BLaER1 (cell line): Measurements from ENCODE around the gene INSIG1.
A peak's percentile ranks its signal among the peaks of the same experiment; 100 is the strongest.

Source experiments
- H3K27ac ChIP-seq: shearing (Covaris generic); formaldehyde crosslinking; 2 replicates; pipeline ENCODE4 v1.8.1; 2022
- H3K27me3 ChIP-seq: shearing (Covaris generic); formaldehyde crosslinking; 2 replicates; pipeline ENCODE4 v1.8.1; 2022
- H3K36me3 ChIP-seq: shearing (Covaris generic); formaldehyde crosslinking; 2 replicates; pipeline ENCODE4 v1.8.1; 2022
- H3K4me1 ChIP-seq: shearing (Covaris generic); formaldehyde crosslinking; 2 replicates; pipeline ENCODE4 v1.8.1; 2022
- H3K4me2 ChIP-seq: shearing (Covaris generic); formaldehyde crosslinking; 2 replicates; pipeline ENCODE4 v1.8.1; 2022
- H3K4me3 ChIP-seq: shearing (Covaris generic); formaldehyde crosslinking; 2 replicates; pipeline ENCODE4 v1.8.1; 2022
- H3K9ac ChIP-seq: shearing (Covaris generic); formaldehyde crosslinking; 2 replicates; pipeline ENCODE4 v1.8.1; 2022
- H3K9me3 ChIP-seq: shearing (Covaris generic); formaldehyde crosslinking; 2 replicates; pipeline ENCODE4 v1.8.1; 2022
- H4K20me1 ChIP-seq: shearing (Covaris generic); formaldehyde crosslinking; 2 replicates; pipeline ENCODE4 v1.8.1; 2022
- Cebpa-rat ChIP-seq: shearing (Covaris generic); IDR thresholded peaks from 2 replicates; pipeline ENCODE4 v1.8.1; 2022

The INSIG1 gene

DNA sequence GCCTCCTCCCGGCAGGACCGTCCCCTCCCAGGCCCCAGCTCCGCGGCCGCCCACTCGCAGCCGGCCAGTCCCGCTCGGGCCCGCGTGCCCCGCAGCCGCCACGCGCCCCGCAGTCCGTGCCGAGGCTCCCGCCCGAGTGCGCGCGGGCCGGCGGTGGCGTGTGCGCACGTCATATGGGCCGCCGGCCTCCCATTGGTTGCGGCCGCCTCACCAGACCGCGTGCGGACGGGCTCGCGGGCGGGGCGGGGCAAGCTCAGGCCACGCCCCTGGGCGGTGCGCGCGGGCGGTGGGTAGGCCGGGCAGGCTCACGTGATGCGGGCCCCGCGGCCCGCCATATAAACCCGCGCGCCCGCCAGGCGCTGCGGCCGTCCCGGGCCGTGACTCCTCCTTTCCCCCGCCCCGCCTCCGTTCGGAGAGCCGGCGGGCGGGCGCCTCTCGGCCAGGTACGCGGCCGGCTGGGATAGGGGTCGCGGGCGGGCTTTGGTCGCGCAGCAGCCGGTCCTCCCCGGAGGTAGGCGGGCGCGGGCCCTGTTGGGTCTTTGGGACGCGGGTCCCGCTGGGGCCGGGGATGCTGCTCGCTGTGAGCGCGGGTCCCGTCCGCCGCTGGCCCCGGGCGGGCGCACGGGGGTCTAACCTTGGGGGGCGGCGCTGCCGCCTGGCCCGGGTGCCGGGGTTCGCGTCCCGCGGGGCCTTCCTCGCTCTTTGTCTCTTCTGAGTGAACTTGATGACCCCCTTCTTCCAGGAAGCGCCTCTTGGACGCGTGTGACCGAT lies at the start of gene INSIG1:
TSS of gene INSIG1 (plus strand) at position 362 of the 771 bp plus-strand sequence. CDS start at position 770, 408 bp downstream.
- TF ChIP-seq Cebpa-rat: no peak
- no peaks in the 10 kb centered on the region for H3K9me3 ChIP-seq
- H3K4me2 ChIP-seq: peak within 1 kb of the TSS; percentile 91
- H3K27ac ChIP-seq: peak within 1 kb of the TSS; percentile 95
- no peaks in the 10 kb centered on the region for H3K27me3 ChIP-seq
- peak within 1 kb of the TSS; percentile 95 for H3K9ac ChIP-seq
- peaks cover 57% of the 10 kb centered on the region for H3K4me1 ChIP-seq
- peaks cover 22% of the 10 kb centered on the region for H3K36me3 ChIP-seq
- H4K20me1 ChIP-seq: peaks cover 45% of the 10 kb centered on the region
- peak within 1 kb of the TSS; percentile 99 for H3K4me3 ChIP-seq

DNA sequence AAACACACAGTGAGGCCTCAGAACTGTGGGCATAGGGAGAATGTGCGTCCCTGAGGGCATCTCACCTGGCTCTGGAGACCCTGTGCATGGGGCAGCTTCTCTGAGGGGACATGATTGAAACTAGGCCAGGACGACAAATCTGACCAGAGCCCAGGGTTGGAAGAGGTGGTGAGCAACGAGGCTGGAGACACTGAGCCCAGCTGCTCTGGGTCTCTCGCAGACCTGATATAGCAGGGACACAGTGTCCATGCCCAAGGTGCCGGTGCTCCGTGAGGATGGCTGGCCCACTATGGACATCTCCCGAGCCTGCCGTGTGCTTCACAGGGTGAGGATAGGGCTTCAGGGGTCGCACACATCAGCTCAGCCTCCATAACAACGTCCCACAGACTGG lies 49.3 kb upstream of the INSIG1 start:
- H3K4me2 ChIP-seq: no peak overlapping the region
- no peak overlapping the region for H3K9ac ChIP-seq
- no peak overlapping the region for H3K27ac ChIP-seq
- no peak for TF ChIP-seq Cebpa-rat
- H3K27me3 ChIP-seq: no peaks in the 10 kb centered on the region
- H3K4me1 ChIP-seq: no peaks in the 10 kb centered on the region
- H3K9me3 ChIP-seq: peaks cover 24% of the 10 kb centered on the region
- H3K4me3 ChIP-seq: no peak overlapping the region
- no peaks in the 10 kb centered on the region for H4K20me1 ChIP-seq
- H3K36me3 ChIP-seq: no peaks in the 10 kb centered on the region

DNA sequence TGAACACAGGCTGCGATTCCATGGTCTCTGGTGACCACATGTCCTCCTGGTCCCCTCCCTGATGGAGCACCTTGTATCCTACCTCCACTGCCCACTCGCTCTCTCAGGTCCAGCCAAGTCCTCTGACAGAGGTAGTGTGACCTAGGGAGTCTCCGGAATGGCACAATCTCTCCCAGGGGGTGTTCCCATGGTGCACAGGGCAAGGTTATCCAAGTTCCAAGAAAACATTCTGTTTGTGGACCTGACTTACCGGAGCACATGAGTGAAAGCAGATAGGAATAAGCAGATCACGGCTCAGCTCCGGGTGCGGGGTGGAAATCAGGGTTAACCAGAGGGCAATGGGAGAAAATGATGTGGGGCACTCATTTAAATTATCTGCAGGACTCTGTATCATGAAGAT lies 45.8 kb upstream of the INSIG1 start:
- no peak for TF ChIP-seq Cebpa-rat
- no peaks in the 10 kb centered on the region for H3K9me3 ChIP-seq
- no peak overlapping the region for H3K4me2 ChIP-seq
- no peak overlapping the region for H3K4me3 ChIP-seq
- peaks cover 7% of the 10 kb centered on the region; the same call in 1 of the 2 replicates for H3K4me1 ChIP-seq
- H3K36me3 ChIP-seq: no peaks in the 10 kb centered on the region
- H4K20me1 ChIP-seq: no peaks in the 10 kb centered on the region
- H3K27ac ChIP-seq: no peak overlapping the region
- no peaks in the 10 kb centered on the region for H3K27me3 ChIP-seq
- no peak overlapping the region for H3K9ac ChIP-seq

DNA sequence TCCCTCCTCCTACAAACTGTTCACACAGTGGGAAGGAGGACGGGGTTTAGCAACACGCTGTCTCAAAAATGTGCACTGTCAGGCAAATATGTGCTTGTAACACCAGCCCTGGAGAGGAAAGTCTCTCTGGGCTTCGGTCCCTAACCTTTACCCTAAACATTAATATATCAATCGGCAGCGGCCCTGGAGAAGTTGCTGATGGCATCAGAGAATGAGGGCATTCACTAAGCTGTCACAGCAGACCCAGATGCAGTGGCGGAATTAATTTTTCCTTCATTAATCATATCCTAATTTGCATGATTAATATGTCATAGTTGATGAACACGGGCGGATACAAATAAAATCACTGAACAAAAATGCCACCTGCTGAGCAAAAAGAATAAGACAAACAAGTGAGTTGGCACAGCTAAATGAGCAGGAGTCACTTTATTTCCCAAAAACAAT lies 45.2 kb upstream of the INSIG1 start:
- Histone ChIP-seq H3K4me1 (peaks cover 12% of the 10 kb centered on the region), H3K27ac (no peak overlapping the region), H3K4me3 (no peak overlapping the region), H3K4me2 (no peak overlapping the region), H3K9ac (no peak overlapping the region), H3K9me3 (no peaks in the 10 kb centered on the region), H3K27me3 (no peaks in the 10 kb centered on the region), H3K36me3 (no peaks in the 10 kb centered on the region), H4K20me1 (no peaks in the 10 kb centered on the region)
- no peak for TF ChIP-seq Cebpa-rat

DNA sequence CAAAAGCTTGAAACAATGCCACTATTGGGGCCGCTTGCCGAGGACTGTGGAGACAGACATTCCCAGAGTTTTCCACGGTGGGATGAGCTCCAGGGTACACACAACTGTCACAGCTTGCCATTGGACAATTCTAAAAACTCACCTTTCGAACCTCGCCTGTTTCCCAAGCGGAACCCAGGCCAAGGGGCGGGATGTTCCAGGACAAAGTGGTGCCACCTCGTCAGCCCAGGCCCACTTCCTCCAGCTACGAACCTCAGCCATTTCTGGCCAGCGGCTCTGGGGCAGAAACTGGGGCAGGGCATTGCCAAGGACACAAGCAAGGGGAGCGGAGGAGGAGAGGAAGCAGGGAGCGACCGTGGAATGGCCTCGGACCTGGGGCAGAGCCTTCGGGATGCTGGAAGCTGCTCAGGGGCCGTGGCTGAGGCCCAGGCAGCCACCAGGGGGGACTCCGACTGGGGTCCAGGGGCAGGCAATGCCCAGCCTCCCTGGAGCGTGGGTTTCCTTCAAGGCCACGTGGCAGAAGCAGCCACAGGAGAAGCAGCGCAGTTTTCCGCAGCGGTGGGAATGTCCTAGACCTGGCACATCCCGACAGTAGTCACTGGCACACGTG lies 44.7 kb upstream of the INSIG1 start:
- Histone ChIP-seq H3K4me3 (no peak overlapping the region), H3K9ac (no peak overlapping the region), H3K27ac (no peak overlapping the region), H3K27me3 (no peaks in the 10 kb centered on the region), H3K9me3 (no peaks in the 10 kb centered on the region), H3K4me2 (no peak overlapping the region), H4K20me1 (no peaks in the 10 kb centered on the region), H3K36me3 (no peaks in the 10 kb centered on the region), H3K4me1 (peaks cover 17% of the 10 kb centered on the region)
- no peak for TF ChIP-seq Cebpa-rat

DNA sequence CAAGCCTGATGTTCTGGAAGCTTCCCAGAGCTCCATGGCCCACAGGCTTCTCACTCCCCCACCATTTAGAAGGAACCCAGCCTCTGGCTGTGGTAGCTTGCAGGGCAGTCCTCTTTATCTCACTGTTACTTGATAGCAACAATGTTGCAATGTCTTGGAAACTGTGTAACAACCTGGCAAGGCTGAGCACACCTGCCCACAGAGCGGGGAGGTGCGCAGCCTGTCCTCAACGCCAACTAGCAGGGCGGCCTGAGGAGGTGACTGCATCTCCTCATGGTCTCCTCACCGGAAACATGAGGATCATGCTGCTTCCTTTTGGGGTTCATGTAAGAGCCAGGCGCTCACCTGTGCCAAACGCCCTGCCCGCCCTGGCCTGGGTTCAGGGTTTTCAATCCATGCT lies 43.7 kb upstream of the INSIG1 start:
- no peaks in the 10 kb centered on the region for H4K20me1 ChIP-seq
- no peak overlapping the region for H3K27ac ChIP-seq
- no peak for TF ChIP-seq Cebpa-rat
- no peak overlapping the region for H3K4me2 ChIP-seq
- peaks cover 20% of the 10 kb centered on the region for H3K4me1 ChIP-seq
- H3K4me3 ChIP-seq: no peak overlapping the region
- no peaks in the 10 kb centered on the region for H3K9me3 ChIP-seq
- no peaks in the 10 kb centered on the region for H3K36me3 ChIP-seq
- H3K27me3 ChIP-seq: no peaks in the 10 kb centered on the region
- no peak overlapping the region for H3K9ac ChIP-seq

DNA sequence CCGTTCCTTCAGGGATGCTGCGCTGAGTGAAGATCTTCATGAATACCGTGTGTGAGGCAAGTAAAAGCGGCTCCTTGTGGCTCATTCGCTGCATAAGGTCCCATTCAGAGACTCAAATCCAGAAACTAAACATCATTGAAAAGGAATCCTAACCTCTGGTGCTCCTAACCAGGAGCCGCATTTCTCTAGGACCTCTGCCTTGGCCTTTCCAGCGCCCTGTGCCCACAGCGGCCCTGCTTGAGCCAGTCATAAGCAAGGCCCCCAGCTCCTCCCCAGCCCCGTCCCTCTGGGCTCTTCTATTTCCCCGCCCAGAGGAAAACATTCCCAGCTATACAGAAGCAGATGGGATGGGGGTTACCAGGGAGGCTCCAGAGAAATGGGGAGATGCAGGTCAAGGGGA lies 42.6 kb upstream of the INSIG1 start:
- H3K27ac ChIP-seq: no peak overlapping the region
- H3K4me3 ChIP-seq: no peak overlapping the region
- H3K4me2 ChIP-seq: no peak overlapping the region
- no peaks in the 10 kb centered on the region for H3K9me3 ChIP-seq
- H3K36me3 ChIP-seq: no peaks in the 10 kb centered on the region
- TF ChIP-seq Cebpa-rat: no peak
- H3K9ac ChIP-seq: no peak overlapping the region
- H4K20me1 ChIP-seq: no peaks in the 10 kb centered on the region
- no peaks in the 10 kb centered on the region for H3K27me3 ChIP-seq
- H3K4me1 ChIP-seq: peaks cover 20% of the 10 kb centered on the region

GRCh38 chr7:155255621-155256020 lies 42.1 kb upstream of the INSIG1 start:
- H3K4me2 ChIP-seq: no peak overlapping the region
- no peaks in the 10 kb centered on the region for H4K20me1 ChIP-seq
- H3K4me1 ChIP-seq: peaks cover 20% of the 10 kb centered on the region
- H3K4me3 ChIP-seq: no peak overlapping the region
- H3K9me3 ChIP-seq: no peaks in the 10 kb centered on the region
- no peak overlapping the region for H3K9ac ChIP-seq
- no peak for TF ChIP-seq Cebpa-rat
- no peaks in the 10 kb centered on the region for H3K27me3 ChIP-seq
- no peak overlapping the region for H3K27ac ChIP-seq
- H3K36me3 ChIP-seq: no peaks in the 10 kb centered on the region

DNA sequence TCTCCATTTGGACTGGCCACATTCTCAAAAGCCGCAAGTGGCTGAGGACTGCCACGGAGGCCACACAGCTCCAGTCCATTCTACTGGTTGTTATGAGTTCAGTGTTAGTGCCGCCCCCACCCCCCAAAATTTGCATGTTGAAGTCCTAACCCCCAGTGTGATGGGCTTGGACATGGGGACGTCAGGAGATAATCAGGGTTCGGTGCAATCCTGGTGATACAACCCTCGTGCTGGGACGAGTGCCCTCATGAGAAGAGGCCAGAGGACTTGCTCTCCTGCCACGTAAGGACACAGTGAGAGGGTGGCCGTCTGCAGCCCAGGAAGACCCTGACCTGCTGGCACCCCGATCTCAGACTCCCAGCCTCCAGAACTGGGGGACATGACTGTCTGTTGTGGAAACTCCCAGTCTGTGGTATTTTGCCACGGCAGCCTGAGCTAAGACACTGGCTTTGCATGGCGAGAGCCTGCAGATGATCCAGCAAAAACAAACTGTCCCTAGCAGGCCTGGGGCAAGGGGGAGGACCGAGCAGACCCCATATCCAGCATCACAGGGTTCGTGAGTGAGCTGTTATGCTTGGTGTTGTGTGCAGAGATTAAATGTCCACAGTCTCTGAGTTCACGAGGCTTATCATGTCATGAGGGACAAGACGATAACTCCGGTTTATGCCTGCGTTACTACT lies 41.5 kb upstream of the INSIG1 start:
- H3K4me1 ChIP-seq: peaks cover 20% of the 10 kb centered on the region
- no peak overlapping the region for H3K9ac ChIP-seq
- no peak for TF ChIP-seq Cebpa-rat
- no peaks in the 10 kb centered on the region for H4K20me1 ChIP-seq
- no peaks in the 10 kb centered on the region for H3K36me3 ChIP-seq
- no peaks in the 10 kb centered on the region for H3K9me3 ChIP-seq
- H3K27me3 ChIP-seq: no peaks in the 10 kb centered on the region
- no peak overlapping the region for H3K27ac ChIP-seq
- no peak overlapping the region for H3K4me2 ChIP-seq
- H3K4me3 ChIP-seq: no peak overlapping the region
